ENCODE results near the gene EMC1.
A peak's percentile ranks its signal among the peaks of the same experiment; 100 is the strongest.
"Not testable (repeated sequence)": the region's sequence is repeated elsewhere in the genome, so short reads cannot be mapped to it uniquely, and the experiment has no call there.

Gene EMC1

DNA sequence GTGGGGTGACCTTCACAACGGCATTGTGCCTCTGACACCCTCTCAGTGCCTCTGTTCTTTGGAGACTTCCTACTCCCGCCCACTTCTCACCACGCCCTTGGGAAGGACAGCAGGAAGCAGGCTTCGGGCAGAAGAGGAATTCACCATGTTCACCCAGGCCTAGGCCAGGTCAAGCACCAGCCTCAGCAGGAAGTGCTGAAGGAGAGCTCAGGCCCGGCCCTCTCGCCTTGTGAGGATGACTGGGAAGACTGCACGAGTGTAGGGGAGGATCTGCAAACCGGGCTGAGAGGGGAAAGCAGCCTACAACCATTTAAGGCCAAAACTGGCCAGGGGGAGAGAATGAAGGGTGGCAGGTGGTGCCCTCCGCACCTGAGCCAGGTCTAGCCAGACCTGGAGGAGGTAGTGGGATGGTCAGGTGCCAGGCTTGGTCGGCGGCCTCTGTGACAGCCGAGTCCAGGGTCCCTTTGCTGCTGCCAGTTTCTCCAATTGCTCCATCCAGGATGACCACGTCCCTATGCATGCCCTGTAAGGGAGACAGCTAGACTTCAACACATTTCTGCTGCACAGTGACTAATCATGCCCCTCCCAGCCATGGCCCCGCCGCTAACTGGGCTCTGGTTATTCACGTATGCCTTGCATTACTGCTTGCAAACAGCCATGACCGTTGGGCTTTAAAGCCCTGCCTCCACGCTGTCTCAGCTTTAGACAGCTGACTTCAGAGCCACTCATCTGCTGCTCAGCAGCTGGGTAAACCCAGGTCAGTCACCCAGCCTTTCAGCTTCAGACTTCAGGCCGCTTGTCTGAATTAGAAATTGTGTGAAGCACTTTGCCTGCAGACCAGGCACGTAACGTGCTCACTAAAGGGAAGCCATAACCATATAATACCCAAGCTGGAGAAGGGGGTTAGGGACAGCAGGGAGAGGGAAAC, 9.2 kb upstream of the EMC1 start:
- DNase-seq (ENCODE audit: low read depth): no peak

DNA sequence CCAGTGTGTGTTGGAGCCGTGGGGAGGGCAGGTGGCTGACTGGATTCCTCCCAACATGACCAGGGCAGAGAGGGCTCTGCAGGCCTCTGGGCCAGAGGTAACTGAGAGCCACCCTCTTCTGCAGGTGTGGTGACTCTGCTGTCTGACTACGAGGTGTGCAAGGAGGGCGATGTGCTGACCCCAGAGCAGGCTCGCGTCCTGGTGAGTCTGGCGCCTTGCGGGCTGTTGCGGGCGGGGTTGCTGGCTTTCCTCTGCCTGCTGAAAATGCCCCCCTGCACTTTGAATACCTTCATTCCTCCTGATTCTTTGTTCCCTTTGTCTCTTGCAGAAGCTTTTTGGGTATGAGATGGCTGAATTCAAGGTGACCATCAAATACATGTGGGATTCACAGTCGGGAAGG, 7.0 kb upstream of the EMC1 start:
- DNase-seq (ENCODE audit: low read depth): no peak

DNA sequence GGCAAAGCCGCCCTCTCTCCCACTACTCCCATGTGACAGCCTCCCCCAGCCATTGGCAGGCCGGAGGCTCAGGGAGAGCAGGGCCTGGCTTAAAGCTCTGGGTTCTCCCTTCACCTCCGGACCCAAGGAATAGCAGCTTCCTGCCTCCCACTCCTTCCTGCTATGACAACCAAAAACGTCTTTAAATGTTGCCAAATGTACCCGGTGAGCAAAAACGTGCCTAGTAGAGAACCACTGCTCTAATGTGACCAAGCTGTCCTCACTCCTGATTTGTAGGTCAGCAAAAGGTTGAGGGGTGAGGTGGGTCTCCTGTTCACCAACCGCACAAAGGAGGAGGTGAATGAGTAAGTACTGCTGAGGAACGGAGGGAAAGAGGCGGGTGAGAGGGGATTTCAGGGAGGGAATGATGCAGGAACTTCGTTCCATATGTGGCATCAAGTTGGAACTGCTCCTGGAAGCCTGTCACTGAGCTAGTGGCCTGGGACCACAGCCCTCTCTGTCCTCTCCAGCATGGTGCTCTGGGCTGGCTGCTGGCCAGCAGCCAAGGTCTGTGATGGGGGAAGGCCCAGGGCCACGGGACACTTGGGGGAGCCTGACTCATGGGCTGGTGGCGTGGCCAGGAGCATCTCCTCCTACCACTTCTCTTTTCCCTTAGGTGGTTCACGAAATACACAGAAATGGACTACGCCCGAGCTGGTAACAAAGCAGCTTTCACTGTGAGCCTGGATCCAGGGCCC, 6.0 kb upstream of the EMC1 start:
- no peak for DNase-seq (ENCODE audit: low read depth)

DNA sequence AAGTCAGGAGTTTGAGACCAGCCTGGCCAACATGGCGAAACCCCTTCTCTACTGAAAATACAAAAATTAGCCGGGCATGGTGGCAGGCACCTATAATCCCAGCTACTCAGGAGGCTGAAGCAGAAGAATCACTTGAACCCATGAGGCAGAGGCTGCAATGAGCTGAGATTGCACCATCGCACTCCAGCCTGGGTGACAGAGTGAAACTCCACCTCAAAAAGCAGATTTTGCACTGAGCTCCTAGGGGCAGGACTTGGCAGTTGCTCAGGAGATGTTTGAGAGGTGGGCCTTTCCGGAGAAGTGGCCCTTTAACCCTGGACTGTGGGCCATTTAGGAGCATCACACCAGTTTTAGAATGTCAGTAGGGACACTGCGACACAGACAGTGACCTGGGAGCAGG, 5.0 kb upstream of the EMC1 start:
- DNase-seq (ENCODE audit: low read depth): not testable (repeated sequence)

DNA sequence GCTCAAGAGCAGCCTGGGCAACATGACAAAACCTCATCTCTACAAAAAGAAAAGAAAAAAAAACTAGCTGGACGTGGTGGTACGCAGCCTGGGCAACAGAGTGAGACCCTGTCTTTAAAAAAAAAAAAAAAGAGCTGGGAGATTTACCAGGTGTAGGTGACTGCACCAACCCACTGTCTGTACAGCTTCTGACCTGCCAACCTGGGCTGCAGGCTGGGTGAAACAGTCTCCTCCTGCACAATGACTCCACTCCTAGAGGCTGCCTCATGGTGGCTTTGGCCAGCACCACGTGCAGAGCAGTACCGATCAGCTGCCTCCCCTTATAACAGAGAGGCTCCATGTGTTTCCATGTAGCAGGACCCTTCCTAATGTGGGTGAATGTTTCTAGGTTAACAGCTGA, 4.0 kb upstream of the EMC1 start:
- no peak for DNase-seq (ENCODE audit: low read depth)

DNA sequence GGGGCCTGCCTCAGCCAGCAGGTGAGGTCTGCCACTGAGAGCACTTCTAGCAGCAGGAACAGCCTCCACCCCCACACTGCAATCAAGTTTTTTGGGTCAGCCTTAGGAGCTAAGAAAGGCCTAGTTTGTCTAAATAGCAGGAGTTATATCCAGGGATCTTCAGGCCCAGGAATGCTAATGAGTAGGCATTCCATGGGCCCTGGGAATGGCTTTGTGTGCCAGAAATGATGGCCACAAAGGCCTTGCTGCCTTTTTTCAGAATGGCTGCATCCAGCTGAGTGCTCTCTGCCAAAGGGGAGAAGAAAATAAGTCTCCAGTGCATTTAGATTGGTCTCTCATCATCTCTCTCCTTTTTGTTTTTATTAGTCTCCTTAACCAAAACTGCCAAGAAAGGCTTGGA, 3.1 kb upstream of the EMC1 start:
- no peak for DNase-seq (ENCODE audit: low read depth)

DNA sequence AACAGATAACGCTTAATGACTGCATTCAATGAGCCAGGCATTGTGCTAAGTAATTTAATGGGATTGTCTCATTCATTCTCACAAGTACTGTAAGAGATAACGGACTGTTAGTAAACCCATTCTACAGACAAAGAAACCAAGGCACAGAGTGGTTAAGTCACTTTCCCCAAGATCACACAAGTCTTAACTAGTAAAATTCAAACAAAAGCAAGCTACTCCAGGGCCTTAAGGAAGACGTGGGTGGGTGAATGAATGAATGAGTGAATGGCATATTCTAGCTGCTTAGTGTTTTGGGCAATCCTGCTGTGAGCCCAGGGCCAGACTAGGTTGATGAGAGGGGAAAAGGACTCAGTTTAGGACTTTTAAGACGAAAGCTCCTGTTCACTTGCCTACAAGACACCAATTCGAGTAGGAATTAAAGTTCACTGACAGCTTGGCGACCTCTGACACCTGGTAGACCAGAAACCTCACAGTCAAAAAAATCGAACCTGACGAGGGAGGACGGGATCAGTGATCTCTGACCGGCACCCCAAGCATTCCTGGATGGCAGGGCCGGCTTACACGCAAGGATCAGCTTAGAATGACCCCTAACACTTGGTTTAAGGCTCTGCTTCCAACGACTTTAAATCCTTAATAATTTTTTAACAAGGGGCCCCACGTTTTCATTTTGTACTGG, 557 bp downstream of the EMC1 start:
- no peak for DNase-seq (ENCODE audit: low read depth)

DNA sequence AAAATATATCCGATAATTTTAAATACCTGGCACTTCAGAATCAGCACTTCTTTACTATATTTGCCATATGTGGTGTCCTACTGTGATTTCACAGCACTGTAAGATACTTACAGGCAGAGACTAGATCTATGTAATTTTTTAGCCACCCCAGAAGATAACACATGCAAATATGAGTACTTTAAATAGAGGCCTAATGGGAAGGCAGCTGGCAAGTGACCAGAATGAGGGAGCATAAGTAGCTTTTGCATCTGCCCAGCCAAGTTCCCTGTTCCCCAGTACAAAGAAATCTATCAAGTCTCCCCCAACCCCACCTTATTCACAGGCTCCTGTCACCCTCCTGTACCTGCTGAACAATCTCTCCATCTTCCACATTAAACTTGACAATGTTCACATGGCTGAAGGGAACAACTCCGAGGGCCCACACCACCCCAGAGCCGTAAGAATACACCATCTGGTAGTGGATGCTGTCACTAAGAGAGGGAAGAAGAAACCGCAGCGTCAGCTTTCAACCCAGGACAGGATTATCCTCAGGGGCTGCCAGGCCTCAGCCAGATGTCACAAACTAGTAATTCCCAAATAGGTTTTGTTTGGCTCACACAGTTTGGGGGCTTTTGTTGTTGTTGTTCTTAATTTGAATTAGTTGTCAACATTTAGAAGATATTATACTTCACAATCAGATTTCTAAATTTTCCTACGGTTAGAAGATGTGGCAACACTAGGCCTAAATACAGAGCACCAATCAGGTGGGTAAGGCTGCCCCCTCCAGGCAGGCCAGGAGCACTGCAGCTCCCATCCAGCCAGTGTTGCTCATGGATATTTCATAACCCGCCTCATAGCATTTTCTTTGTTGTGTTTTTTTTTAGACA, 10.4 kb downstream of the EMC1 start:
- DNase-seq (ENCODE audit: low read depth): peak; percentile 46

DNA sequence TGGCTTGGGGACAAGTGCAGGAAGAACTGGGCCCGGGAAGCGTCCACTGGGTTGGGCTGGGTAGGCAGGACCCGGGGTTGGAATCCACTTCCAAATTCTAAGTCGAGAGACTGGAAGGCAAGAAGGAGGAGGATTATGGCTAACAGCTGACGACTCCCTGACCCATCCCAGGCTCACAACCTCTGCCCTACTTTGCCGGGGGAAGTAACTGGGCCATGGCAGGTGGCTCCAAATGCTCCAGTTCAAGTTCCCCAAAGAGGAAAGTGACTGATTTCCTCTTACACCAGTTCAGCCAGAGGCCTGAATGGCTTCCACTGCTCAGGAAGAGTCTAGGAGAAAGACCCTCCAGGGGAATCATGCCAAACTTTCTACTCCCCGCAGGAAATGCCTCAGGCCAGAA, 11.4 kb downstream of the EMC1 start:
- DNase-seq (ENCODE audit: low read depth): no peak

DNA sequence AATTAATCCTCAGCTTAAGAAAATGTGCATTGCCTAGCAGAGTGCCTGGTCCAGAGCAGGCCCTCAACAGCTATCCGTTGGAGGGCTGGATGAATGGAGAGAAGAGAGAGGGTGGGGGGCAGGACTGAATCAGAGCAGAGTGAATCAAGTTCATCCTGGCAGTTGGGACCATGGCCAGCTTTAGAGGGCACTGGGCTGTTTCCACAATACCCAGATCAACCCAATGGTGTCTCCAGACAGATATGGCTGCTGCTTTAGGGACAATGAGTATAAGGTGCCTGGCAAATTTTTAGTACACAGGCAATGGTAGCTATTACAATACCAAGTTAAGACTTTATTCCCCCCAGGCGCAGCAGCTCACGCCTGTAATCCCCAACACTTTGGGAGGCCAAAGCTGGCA, 17.1 kb downstream of the EMC1 start:
- no peak for DNase-seq (ENCODE audit: low read depth)

DNA sequence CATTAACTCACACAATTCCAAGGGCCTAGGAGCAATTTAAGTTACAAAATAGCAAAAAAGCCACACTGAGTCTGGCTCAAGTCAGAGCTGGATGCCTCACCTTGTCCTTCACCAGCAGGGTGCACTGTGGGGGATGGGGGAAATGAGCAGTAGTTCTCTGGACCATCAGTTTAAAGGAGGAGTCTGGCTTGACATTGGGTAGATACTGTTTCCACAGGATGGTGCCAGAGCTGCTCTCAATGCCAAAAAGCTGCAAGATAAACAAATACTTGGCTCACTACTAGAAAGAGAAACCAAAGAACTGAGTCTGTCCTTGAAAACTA, 18.8 kb downstream of the EMC1 start:
- no peak for DNase-seq (ENCODE audit: low read depth)

DNA sequence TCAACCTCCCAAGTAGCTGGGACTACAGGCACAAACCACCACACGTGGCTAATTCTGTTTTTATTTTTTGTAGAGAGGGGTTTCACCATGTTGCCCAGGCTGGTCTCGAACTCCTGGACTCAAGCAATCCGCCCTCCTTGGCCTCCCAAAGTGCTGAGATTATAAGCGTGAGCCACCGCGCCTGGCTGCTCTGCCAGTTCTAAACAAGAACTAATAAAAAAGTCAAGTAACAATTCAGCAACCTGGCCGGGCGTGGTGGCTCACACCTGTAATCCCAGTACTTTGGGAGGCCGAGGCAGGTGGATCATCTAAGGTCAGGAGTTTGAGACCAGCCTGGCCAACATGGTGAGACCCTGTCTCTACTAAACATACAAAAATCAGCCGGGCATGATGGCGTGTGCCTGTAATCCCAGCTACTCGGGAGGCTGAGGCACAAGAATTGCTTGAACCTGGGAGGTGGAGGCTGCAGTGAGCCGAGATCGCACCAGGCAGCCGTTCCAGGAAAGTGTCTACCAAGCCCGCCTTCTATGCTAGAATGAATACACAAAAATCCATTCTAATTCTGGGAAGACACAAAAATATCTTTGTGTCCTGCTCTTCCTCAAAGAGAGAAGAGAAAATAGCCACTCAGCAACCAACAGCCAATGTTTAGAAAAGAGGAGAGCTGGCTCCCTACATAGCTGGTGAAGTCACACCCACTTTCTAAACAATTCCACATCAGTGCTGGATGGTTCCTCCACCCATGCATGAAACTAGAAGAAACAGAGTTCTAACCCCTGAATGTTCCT, 19.4 kb downstream of the EMC1 start:
- DNase-seq (ENCODE audit: low read depth): not testable (repeated sequence)

DNA sequence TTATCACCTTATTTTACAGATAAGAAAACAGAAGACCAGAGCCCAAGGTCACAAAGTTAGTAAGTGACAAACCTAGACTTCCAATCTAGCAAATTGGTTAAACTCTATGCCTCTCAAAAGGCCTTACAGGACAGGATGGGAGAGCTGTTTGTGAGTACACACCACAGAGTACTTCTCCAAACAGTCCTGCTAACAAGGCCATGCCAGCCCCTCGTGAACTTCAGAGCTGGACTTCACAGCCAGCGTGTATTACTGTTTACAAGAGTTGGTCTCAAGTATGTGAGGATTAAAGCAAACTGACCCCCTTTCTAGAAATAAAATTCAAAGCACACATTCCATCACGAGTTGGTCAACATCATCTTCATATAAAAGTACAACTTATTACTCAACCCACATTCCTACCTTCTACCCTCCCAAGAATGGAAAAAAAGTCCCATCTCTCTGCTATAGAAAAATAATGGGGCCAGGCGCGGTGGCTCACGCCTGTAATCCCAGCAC, 21.4 kb downstream of the EMC1 start:
- no peak for DNase-seq (ENCODE audit: low read depth)

DNA sequence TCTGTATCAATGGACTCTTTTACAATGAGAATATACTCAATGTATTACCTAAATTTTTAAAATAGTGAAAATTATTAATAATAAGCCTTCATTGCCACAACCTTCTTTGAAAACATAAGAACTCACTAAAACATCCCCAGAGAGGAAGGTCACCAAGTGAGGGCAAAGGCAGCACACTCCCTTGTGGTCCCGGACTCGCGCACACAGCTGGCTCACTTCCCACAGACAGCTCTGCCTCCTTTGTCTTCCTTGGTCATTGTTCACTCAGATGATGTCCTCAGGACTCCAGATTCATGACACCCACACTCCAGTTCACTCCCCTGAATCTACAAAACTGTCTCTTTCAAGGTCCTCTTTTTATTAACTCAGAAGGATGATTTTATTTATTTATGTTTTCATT, 22.1 kb downstream of the EMC1 start:
- DNase-seq (ENCODE audit: low read depth): no peak

DNA sequence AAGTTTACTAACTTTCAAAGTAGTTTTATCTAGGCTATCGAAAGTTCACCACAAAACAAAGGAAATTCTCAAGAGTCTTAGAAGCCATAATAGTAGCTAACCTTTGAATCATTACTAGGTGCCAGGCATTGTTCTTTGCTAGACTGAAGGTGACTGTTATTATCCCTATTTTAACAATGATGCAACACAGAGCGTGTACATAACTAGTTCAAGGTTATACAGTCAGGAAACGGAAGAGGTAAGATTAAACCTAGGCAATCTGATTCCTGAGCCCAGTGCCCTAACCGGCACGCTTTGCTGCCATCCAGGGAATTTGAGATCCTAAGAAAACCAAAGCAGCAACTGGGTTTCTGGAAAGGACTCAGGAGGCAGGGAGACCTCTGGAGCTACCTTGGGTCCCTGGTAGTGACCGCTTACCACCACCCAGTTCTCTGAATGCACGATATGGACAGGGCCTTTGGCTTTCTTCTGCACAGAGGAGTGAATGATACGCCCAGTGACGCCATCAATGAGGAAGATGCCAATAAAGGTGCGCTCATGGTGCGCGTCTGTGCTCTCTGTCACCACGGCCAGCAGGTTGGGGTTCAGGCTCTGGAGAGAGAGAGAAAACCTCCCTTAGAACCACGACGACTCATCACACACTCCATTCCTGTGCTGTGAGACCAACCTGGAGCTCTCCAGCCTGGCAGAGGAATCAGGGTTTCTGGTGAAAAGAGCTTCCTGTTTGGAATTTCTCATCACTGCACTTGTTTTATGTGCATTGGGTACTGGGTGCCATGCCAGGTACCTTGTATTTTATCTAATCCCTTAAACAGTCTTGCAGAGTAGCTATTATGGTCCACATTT, 28.1 kb downstream of the EMC1 start:
- no peak for DNase-seq (ENCODE audit: low read depth)

DNA sequence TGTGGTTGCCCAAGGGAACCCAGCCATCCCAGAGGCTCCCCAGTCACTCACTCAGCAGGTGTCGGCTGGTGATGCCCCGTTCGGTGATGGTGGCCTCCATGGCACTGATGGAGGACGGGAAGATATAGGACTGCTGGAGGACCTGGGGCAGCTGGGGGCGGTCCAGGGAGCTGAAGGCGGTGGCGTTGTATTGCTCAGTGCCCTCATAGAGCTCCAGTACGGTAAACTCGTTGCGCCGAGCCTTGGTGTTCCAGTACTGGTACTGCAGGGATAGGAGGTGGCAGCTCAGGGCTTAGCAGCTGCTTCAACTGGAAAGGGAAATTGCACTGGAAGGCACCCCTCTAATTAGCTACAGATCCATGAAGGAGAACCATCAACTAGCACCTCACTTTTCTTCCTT, 28.8 kb downstream of the EMC1 start:
- DNase-seq (ENCODE audit: low read depth): no peak

DNA sequence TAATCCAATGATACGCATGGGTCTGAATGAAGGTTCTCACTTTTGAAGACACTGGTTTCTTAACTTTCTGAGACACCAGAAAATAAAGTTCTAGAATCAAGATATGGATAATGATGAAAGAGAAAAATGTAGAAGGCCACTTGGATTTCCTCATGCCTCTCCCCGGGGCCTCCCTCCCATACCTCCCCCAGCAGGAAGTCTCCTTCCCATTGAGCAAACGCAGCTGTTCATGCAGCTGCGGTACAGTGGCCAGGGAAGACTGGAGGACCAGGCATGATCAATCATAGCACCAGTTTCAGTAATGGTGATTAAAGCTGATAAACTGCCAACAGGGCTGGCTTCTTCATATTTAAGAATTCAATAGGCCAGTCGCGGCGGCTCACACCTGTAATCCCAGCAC, 30.3 kb downstream of the EMC1 start:
- DNase-seq (ENCODE audit: low read depth): no peak

DNA sequence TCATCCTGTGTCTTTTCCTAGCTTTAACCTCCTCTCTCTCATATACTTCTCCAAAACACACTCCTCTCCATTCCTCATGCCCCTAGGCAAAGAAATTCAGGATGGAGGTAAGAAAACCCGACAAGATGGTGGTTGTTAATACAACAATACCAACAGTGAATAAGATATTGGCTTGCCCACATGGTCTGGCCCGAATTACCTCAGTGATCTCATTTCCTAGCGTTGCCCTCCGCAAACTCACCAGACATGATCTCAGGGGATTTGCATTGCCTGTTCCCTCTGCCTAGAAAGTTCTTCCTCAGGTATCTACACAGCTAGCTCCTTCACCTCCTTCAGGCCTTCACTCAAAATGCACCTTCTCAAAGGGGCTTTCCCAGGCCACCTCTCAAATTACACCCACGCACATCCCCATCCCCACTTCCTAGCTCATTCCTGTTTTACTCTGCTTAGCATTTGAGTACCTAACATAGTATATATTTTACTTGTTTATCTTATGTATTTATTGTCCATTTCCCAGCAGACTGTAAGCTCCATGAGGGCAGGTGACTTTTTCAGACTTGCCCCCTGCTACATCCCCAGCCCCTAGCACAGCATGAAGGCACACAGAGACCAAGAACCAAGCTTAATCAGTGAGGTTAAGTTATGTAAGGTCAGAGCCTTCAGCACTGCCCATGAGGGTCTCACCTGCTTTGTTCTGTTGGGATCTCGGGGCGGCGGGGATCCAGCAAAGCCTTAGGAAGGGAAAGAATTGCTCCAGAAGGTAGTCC, 31.1 kb downstream of the EMC1 start:
- DNase-seq (ENCODE audit: low read depth): no peak

DNA sequence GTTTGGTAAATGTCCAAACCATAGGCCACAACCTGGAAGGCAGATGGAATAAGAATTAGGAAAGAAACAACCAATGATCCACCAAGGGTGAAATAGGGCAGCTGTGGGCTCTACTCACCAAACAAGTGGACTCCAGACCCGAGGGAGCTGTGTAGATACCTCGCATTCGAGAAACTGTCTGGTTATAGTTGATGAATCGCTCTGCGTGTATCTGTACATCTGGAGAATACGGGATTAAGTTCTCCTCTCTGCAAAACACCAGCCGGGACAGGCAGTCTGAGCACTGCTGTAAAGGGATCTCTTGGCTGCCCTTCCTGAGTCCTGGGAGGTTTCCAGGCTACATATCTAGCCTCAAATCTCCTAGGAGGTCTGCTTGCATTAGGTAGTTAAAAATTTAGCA, 31.9 kb downstream of the EMC1 start:
- no peak for DNase-seq (ENCODE audit: low read depth)
